D341Med (cell line): ENCODE results near the gene LRRC53.

ENCODE experiments used
- DNase-seq: peaks from one replicate; pipeline ENCODE4 v3.0.0; 2012; ENCODE audit warnings: low spot score

Gene LRRC53, protein sequence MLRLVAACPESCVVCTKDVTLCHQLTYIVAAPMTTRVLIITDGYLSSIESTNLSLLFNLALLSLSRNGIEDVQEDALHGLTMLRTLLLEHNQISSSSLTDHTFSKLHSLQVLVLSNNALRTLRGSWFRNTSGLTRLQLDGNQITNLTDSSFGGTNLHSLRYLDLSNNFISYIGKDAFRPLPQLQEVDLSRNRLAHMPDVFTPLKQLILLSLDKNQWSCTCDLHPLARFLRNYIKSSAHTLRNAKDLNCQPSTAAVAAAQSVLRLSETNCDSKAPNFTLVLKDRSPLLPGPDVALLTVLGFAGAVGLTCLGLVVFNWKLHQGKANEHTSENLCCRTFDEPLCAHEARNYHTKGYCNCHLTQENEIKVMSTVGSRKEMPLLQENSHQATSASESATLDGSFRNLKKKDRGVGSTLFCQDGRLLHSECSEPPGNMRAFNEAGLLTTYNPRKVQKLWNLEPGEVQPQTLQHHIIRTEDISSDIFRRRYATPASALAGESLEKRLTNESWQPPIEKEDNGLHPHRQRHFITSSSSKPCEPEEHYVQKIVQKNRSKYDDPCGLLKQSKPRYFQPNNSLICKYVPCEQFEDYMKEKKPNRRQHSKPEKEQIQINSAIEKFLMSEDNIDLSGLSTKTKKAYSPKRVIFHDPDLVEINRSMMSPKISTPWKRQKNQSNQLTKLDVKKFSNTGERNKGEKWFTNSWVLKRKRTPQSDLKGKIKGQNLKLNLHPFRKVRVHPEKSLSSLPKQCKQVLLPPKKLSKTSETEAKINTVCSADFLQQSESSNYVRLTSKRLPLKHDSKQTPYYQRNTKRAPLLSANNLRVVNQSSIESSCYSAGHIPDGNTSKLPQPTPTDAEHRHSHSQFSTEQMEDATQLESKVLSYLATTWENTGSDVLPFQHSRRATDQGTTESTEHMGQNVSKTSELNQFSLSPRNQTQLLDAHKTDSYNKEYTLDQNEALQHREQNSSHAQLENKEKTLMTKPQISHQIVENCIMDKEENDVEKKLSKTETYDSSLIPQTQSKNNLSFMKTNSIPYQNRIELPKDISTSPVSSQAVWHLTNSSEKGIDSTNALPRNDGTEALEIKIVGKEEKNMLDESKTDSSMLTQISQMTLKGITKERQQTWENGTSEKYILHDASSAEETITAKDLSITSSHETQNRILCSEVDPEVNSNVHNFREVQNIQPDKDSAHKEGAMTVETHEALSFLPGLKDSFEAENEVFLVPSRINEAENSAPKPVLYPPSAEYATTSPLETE

DNA sequence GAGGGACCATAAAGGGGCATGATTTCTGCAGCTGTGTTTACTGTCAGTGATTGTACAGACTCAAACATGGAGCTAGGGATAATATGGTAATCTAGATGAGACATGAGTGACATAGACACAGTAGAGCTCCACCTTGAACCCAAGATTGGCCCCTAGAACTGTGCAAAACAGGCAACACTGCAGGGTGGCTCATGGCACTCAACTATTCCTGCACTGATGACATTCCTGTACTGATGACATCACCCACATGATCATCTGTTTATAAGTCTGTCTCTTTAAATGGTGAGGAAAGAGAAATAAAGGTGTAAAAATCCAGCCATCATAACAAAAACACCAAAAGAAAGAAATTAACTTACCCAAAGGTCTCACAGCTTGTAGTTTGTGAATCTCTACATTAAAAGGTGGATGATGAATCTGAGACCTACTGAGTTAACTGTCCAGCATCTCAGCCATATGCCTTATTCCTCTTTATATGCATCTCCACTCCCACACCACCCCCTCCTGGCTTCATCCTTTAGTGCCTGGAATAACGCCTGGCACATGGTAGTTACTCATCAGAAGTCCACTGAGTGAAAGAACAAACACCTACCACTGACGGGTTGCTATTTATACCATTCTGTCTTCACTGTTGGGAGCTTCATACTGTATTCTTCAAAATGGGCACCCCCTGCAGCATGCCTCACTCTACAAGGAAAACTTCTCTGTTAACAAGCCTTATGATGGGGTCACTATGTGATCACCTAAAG, at the start of gene LRRC53:
Gene LRRC53, minus strand, starts transcription at position 442 of the 746 bp plus-strand sequence. CDS start 29,262 bp downstream, outside the sequence.
- DNase-seq = no peak

DNA sequence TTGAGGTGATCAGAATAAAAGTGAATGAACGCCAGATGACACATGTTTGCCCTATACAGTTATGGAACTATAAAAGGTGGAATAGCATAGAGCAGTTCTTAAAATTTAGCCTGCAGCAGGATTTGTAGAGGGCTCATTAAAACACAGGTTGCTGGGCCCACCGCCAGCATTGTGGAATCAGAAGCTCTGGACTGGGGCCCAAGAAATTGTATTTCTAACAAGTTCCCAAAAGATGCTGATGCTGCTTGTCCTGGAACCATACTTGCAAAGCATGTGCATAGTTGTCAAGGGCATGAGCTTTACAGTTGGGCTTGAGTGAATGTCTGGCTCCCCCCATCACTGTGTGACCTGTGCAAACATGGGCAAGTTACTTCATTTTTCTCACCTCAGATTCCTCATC, 37.5 kb upstream of the LRRC53 start:
- DNase-seq = no peak

DNA sequence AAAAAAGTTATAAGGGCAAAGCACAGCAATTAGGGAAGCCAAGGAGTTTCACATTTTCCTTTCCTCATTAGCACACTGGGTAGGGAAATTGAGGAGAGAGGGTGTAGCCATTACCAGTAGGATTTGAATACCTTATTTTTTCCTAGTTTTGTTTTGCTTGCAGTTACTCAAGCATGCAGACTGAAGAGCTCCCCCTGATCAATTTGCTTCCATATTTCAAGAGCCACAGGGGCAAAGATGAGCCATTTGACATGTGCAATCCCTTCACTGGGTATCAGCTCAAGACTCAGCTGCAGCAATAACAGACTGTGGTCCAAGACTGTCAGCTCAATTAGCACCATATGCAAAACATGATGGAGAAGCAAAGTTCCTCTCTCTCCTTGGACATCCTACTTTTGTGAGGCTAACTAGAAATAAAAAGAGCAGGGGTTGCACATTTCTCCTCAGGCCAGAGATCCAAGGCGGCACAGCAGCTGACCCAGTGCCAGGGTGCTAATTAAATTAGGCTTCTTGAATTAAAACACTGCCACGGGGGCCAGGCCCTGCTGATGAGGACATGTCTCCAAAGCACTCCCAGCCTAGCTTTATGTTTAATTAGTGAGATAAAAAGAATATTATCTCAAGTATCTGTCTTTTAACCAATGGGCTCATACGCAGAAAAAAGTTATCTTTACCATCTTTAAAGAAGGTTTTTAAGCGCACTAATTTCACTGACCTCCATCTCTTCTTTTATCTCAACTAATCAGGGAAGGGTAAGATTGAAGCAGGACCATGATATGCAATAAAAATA, 36.7 kb upstream of the LRRC53 start:
- no peak for DNase-seq

DNA sequence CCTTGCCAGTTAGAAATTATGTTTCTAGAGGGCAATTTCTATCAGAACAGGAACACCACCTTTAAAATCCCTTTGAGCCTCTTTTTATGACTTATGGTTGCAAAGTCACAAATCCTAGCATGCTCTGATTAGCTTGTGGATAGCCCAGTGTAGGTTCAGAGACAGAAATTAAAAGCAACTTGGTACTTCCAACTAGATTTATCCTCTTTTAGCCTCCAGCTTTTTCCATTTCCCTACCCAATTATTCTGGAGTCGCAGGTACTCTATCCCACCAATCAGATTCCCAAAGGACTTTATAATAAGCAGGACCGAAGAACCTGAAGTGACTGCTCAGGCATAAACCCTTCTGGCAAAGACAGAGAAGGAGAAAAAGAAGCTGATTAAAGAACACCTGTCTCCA, 33.4 kb upstream of the LRRC53 start:
- DNase-seq = no peak

DNA sequence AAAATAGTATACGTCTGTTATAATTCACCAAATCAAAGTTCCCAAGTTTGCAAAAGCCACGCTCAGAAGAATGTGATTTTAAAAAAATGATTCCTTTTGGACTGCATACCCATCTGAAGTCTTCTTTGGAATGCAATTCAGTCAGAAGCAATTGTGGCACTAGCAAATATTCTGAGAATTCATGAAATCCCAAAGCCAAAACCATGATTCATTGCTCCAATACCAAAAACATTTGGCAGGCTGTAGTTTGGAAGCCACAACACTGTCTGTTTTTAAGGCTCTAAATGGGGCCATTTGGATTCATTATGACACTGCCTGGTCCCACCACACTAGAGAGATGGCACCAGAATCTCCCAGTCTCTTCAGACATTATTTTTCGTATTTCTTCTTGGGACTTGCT, 21.8 kb upstream of the LRRC53 start:
- DNase-seq = no peak

DNA sequence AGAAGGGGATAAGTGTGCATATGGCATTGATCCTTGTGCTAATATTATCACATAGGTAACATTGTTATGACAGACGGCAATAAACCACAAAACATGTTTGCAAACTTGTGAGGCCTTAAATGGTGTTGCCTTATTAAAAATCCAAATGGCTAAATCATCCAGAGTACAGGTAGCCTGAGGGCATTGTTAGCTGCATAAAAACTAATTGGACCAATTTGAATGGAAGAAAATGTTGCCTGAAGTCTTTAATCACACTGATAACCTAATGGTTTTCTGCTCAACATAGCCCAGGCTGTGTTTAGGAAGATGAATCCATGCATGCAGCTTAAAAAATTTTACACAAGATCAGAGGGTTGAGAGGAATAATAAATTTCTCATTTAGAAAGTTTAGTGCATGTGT, 19.4 kb upstream of the LRRC53 start:
- no peak for DNase-seq

DNA sequence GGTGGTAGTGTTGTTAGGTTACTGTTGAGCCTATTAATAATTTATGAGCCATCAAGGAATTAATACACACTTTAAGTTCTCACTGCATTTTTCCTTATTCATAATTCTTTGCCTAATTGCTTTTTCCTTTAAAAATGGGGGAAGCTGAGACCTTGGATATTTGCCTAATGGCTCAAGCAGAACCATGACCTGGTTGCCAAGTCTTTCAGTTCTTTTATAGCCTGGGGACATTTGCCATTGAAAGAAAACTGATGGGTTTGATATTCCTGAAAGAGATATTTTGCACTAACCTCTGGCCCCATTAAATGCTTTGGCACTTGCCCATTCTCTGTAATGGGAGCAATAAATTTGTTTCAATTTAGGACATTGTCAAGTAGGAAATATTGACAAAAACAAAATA, 18.5 kb upstream of the LRRC53 start:
- no peak for DNase-seq

DNA sequence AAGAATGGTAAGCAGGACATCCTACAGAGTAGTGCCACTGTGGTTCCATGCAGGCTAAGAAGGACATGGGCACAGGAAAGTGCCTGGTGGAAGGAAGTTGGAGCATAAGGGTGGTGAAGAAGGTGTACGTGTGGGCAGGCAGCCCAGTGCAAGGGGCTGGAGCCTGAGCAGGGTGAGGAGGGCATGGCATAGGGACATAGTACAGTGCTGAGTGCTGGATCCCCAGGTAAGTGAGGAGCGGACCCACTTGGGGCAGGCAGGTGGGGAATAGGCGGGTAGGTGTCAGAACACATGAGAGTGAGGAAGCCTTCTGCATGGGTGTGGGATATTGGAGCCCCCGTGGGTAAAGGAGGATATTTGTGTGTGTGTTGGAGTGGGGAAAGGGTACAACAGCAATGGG, 15.7 kb upstream of the LRRC53 start:
- no peak for DNase-seq

DNA sequence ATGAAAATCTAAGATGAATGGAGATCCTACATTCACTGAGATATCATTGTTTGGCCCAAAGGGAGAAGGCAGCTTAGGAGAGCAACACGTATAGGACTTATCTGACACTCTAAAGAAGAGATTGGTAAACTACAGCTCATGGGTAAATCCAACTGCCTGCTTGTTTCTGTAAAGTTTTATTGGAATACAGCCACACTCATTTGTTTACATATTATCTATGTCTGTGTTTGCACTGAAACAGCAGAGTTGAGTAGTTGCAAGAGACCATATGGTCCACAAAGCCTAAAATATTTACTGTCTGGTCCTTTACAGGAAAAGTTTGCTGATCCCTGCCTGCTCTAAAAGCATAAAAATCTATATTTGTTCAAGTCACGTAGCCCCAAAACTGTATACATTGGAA, 14.3 kb upstream of the LRRC53 start:
- DNase-seq = no peak

DNA sequence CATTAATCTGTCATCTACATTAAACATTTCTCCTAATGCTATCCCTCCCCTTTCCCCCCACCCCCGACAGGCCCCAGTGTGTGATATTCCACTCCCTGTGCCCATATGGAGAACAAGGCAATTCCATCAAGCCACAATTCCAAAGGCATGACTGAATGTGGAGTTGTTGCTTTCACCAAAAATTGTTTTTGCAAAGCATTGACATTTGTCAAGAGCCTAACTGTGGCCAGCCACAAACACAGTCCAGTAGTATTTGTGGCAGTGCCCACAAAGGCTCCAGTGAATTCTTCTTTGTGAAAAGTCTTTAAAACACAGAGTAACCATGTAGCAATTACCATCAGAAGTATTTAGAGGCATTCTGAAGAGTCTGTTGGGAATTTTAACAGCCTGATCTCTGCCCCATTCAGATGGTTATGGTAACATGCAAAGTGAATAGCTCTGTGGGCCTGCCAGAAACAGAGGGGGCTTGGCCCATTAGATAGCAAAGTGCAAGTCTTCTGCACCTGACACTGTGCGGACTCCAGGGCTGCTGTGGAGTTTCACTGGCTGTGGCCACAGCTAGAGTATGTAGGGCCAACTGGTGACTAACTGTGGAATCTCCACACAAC, 11.6 kb upstream of the LRRC53 start:
- DNase-seq = no peak

DNA sequence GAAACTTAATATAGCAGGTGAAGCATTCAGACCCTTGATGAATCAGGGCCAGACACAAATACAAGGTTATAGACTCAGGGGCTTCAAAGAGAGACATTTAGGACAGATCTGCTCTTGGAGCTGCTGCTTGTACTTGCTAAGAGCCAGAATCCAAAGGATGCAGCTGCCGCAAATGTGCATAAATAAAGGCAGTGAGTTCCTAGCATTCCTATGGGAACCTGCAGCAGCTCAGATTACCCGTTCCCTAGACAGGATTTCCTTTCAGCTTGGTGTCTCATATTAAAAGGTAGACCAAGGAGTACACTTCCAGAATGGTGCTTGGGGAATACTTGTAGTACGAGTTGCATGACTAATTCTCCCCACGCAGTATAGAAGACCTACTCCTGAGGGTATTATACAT, 9.7 kb upstream of the LRRC53 start:
- DNase-seq = no peak

DNA sequence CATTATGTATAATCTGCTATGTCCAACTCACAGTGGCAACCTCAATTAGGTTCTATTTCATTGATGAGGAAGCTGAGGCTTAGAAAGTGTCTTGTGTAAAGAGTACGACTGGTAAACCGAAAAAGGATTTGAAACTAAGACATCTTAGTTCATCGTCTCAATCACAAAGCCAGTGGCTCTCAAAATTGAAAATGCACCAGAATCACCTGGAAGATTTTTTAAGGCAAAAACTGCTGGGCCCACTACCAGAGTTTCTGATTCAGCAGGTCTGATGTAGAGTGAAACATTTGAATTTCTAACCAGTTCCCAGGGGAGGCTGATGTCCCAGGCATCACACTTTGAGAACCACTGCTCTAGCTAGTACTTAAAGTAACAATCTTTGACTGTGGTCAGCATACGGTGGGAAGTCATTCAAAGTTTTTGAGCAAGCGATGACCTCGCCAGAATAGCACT, 5.2 kb upstream of the LRRC53 start:
- no peak for DNase-seq

DNA sequence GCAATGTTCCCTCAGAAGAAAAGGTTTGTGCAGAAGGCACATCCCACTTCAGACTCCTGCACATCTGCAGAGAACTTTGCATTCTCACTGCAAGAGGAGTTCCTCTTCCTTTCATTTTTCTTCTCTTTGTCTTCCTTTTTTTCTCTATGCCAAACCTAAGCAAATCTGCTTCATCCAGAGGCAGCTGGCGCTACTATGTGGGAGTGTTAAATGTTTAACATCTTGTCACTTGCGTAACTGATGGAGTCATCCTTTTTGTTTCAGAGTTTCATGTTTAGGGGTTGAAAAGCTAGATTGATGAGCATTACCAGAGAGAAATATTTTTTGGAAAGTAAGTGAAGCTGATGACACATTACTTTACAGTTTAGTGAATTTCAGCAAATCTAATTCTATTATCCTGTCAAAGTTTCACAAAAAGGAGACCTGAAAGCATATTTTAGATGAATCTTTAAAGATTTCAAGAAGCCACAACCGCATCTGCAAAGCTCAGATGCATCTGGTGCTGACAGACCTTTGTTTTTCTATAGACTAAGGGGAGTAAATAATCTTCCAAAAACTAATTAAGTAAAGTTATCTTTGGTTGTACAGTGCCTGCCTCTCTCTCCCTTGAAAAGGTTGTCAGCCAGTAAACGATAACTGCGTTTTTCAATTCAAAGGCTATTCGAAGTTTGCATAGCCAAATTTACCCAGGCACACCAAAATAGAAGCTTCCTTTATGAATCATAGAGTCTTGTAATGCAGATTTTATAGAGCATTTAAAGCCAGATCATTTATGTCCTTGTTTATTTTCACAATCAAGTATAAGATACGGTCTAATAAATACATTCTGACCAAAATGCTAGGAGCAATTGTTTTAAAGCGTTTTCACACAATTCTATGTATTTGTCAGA, 1.2 kb upstream of the LRRC53 start:
- no peak for DNase-seq

DNA sequence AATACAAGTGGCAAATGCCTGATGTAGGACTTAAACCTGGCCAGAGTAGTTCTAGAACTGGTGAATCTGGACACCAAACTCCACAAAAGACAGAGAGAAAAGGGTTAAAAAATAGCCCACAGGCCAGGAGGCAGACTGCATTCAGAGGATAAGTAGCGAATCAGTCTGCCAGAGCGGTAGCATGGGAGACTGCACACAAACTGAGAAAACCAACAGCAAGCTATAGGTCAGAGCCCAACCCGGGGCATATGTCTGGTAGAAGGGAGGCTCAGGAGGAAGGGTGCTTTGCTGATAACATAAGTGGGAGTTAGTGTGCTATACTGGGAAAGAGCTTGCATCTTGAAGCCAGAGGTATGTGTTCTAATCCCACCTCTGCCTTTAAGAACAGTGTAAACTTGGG, 4.0 kb downstream of the LRRC53 start:
- DNase-seq = no peak

DNA sequence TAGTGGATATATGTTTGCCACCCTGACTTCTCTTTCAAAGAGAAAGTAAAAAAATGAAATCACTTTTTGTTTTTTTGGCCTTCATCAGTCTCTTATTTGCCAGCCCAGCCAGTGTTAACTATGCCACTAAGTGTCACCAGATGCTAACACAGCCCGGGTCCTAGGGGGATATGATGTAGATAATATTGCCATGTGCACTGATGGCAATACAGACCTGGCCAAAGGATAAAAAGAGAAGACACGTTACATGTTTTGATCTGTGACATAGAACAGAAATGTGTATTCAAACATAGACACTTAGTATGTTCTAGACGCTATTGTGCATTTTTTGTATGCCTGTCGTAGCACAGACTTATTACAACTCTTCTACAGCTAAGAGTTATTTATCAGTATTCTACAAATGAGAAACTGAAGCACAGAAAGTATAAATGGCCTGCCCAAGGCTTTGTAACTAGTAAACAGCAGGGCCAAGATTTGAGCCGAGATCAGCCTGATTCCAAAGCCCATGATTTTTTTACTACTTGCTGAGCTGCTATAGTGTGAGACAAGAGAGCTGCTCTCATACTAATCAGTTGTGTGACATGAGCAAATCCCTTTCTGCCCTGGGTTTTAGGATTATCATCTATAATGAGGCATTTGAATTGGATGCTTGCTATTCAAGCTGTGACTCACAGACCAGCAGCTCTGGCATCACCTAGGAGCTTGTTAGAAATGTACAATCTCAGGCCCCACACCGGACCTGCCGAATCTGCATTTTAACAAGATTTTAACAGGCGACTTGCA, 6.3 kb downstream of the LRRC53 start:
- peak; percentile 64 for DNase-seq

DNA sequence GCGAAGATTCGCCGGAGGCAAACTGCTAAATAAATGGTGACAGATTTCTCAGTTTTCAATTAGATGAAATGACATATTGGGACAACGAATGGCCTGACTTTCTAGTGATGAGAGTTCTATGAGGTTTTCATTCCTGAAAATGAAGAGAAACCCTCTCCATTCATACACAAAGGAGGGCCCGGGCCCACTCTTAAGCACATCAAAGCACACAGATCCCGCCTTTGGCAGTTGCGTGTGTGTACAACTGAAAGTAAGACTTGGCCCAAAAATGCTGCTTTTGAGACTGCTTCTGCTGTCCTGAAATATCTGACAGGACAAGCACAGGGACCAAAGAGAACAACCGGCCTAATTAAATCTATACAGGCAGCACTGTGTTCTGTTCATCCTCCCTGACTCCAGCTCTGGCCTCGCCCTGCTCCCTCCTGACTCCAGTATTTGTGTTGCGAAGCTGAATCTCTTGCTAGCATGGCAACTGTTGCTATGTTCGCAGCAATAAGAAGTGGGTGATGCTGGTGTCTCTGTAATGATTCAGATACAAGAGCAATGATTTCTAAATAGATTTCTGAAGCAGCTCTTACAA, 7.4 kb downstream of the LRRC53 start:
- DNase-seq = no peak

DNA sequence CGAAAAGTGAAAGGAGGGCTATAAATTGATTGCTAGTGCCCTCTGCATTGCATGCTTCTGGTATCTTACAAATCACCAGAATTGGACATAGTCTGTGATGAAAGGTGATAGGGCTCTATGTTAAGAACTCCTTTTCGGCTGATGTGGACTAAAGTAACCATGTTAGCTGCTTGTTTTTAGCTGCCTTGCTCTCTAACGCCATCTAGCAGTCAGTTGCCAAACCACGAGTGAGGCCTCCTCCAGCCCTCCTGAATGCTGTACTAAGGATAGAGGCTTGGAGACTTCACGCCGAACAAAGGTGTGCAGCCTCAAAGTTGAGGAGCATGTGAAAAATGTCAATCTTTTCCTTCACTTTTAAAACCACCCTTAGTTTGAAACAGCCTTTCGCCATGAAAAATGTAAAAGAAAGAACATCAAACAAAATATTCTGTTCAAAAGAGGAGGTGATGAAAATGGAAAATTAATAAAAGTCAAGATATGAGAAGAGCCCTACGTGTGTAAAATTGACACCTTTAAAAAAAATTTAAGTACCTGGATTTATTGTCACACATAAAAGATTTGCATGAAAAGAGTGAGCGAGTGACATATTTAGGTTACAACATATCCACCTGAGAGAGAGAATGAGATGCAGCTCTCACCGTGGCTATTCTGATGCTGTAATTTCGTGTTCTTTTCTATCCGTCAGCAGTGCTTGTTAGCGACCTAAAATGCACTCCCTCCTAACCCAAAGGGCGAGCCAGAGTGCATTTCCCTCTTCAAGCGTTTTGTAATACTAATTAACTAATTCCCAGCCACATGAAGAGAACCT, 8.1 kb downstream of the LRRC53 start:
- DNase-seq = peak; percentile 68
